ENCODE results near the gene RBM4.

- TF ChIP-seq, protein P1, sequence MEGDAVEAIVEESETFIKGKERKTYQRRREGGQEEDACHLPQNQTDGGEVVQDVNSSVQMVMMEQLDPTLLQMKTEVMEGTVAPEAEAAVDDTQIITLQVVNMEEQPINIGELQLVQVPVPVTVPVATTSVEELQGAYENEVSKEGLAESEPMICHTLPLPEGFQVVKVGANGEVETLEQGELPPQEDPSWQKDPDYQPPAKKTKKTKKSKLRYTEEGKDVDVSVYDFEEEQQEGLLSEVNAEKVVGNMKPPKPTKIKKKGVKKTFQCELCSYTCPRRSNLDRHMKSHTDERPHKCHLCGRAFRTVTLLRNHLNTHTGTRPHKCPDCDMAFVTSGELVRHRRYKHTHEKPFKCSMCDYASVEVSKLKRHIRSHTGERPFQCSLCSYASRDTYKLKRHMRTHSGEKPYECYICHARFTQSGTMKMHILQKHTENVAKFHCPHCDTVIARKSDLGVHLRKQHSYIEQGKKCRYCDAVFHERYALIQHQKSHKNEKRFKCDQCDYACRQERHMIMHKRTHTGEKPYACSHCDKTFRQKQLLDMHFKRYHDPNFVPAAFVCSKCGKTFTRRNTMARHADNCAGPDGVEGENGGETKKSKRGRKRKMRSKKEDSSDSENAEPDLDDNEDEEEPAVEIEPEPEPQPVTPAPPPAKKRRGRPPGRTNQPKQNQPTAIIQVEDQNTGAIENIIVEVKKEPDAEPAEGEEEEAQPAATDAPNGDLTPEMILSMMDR (IDR thresholded peaks at IDR 0.05; ENCODE audit: low read depth, low read length, poor library complexity, severe bottlenecking), result no peak
- TF ChIP-seq EZH2phosphoT487 (IDR thresholded peaks at IDR 0.05; ENCODE audit: borderline replicate concordance, low read length), result no peak
Observed at GRCh38 chr11:66685276-66686099, 47.0 kb downstream of the RBM4 start.
